Measurements from ENCODE around the gene MARCHF3.
A peak's percentile ranks its signal among the peaks of the same experiment; 100 is the strongest.
"Not testable (repeated sequence)": the region's sequence is repeated elsewhere in the genome, so short reads cannot be mapped to it uniquely, and the experiment has no call there.

MARCHF3 gene, protein sequence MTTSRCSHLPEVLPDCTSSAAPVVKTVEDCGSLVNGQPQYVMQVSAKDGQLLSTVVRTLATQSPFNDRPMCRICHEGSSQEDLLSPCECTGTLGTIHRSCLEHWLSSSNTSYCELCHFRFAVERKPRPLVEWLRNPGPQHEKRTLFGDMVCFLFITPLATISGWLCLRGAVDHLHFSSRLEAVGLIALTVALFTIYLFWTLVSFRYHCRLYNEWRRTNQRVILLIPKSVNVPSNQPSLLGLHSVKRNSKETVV

DNA sequence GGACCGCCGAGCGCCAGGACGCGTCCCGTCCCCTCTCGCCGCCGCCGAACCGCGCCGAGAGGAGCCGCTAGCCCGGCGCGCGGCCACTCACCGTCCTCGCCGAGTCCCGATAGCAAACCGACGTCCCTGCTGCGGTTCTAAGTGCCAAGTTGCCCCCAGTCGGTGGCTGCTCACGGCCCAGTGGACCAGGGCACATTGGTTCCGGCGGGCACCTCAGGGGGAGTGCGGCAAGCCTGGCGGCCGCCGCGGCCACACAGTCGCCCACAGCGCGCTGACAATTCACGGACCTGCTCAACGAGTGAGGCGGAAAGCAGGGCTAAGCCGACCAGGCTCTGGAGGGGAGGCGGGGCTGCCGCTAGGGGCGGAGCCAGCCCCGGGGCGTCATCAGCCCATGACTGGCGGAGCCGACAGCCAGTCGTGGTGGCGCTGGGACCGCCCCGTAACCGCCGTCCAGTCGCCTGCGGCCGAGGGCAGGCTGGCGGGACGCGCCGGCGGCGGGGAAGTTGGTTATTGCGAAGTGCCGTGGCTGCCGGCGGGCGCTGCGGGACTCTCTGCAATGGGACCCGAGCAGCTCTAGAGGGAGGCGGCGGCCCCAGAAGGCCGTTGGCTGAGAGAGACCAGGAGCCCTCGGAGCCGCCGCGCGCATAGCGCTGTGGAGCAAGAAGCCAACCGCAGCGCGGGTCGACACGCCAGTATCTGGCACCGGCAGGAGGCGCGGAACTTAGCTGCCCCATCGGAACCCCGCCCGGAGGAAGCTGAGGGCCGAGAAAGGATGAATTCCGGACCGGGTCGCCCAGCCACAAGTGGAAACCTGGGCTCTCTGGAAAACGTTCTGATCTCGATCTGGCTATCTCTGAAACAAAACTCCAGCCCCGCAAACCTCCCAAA, at the start of gene MARCHF3:
Gene MARCHF3 (minus strand): TSS at position 300 of the 888 bp plus-strand sequence. CDS start 112,387 bp downstream, outside the sequence.
- DNase-seq: peak; percentile 95 to 97

DNA sequence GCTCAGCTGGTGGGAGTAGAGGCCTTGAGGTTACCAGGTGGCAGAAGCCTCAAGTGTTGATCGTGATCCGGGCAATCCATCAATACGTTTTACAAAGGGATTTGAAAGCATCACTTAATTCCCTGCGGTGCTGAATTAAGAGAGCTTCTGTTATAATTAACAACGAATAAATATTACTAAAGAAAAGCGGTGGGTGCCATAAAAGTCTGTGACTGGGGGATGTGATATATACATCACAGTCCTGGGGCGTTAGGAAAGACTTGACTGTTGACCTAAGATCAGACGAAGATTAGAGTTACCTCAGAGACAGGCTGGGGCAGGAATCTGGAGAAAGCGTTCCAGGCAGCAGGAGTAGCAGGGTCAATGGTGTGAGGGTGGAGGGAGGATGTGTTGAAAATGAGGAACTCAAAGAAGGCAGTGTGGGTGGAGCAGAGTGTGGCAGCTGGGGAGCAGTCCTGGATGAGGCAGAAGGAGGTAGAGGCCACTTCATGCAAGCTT, 49.7 kb upstream of the MARCHF3 start:
- DNase-seq: no peak

DNA sequence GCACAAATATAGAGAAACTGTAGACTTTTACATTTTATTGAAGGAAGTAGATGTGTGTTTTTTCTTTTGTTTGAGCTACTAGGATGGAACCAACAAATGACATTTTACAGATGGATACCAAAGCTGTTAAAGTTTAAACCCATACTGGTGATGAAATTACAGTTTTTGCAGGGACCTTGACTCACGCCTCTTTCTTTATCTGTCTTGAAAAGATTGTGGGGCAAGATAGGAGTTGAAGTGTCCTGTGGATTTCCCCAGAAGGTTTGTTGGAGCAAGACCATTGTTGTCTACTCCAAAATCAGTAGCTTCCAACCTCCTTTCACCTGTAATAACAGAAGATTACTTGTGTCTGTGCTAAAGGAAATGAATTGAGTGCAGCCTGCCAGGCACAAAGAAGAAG, 47.0 kb upstream of the MARCHF3 start:
- DNase-seq: no peak

DNA sequence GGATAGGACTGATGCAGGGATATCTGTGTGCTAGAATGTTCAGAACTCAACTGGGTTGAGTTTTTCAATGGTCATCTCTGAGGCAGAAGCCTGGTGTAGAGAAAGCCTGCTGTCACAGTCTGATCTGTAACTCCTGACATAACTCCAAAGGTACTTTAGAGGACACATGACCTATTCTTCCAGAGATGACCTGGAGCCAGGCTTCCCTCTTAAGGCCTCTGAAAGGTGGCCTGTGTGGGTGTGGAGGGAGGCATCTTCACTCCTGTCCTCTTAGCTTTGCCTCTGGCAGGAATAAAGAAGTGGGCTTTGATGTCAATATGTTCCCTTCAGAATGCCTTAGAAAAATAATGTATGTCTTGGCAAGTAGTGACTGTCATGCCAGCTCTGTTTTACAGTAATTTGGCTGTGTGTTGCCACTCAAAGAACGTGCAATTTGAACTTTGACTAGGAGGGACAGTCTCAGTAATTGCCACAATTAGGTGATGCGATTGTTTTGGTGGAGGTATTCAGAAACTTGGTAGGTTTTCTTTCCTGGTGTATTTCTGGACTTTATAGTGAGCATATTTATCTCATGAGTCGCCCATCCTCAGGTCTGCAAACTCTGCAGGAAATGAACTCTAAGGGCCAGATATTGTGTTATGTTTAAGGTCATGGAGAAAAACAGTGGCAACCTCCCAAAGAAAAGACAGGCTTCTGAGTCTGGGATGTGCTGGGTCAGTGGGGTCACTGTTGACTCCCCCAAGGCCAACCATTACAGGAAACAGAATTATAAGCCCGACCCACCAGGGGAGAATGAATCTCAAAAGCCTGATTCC, 46.2 kb upstream of the MARCHF3 start:
- no peak for DNase-seq

DNA sequence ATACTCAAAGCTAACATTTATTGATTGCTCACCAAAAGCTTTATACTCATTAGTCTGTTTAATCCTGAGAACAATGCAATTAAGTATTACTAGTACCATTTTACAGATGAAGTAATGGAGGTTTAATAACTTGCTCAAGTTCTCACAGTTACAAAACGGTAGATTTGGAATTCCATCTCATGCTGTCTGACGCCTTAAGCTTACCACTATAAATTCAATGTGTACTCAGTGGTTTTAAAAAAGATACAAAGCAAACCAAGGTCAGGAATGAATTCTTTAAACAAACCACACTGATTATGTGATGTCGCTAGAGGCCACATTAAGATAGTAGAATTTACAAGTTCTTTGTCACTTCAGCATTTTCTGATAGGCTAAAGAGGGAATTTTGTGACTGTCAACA, 44.1 kb upstream of the MARCHF3 start:
- no peak for DNase-seq

DNA sequence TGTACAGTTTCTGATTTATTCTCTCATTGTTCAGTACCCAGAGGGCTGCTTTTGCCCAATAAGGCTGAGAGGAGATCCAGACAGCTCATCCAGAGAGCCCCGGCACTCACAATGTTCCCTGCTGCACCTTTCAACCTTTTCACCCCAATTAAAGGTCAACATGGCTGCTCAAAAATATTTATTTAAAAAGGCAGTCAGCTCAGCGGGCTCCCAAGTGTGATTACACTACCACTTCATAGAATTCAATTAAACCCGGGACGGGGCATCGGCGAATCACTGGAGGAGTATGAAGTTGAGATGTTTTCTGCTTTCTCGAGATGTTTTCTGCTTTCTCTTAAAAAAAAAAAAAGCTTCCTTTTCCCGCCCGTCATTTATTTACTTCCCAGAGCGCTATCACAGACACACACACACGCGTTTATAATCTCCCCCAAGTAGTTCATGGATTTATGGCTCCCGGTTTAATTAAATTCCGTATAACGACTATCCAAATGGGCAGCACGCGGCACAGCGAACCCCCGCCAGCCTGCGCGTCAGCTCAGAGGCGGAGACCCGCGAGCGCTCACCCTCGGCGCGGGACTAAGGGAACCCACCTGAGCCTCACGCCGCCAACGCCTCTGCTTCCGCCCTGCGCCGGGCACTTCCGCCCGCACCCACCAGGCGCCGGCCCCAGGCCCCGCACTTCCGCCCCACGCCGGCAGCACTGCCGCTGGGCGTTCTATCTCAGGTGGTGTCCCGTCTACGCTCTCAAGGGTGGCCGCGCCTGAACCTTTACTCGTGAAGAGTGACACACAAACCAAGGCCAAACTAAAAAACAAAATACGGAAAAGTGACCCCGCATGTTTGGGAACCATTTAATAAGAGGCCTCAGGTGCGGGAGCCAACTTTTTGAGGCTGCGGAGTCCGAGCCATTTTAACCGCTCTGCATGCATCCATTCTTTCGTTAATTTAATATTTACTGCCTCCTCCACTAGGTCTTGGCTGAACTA, 42.8 kb upstream of the MARCHF3 start, which contains the start of gene C5orf63:
Gene C5orf63 (minus strand): TSS at position 642 of the 986 bp plus-strand sequence. CDS start 14,507 bp downstream, outside the sequence.
- DNase-seq: peak; percentile 75 to 83

DNA sequence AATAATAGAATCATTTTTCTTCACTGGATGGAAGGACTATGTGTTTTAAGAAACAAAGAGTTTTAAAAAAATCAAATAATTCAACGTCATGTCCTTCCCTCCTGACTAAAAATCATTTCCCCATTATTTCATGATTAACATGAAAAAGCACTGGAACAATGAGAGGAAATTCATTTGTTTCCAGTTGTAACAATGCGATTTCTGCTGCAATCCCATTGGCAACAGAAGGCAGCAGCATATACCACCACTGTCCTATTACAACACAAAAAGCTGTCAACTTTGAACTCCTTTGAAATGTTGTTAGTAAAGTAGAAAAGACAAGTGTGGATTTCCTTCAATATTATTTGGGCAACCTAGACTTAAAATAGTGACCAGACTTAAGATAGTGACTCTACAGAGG, 39.9 kb upstream of the MARCHF3 start:
- no peak for DNase-seq

DNA sequence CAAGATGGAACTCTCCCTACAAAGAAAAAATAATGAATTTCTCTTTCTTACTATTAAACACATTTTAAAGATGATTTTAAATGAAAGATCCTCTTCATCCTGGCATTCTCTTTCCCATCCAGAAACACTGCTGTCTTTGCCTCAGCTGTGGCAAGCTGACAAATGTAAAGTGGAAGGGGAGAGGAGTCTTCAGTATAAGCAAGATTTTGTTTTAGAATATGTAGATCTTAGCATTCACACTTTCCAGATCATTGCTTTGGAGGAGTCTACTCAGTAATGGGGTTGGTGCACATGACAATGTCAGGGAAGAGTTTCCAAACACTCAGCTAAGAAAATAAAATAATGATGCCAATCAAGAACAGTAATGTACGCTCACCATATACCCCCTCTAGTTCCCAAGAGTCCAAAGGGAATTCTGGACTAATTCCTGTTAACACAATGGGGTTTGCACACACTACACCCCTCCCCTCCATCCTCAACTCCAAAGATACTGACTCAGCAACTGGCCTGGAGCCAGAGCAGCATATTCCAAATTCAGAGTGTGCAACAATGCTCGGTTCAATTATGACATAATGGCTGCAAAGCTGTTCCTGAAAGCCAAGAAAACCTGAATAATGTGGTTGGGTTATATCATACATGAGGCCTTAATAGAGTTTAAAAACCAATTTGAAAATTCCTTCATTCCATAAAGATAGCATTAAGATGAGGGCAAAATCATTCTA, 38.3 kb upstream of the MARCHF3 start:
- DNase-seq: no peak

DNA sequence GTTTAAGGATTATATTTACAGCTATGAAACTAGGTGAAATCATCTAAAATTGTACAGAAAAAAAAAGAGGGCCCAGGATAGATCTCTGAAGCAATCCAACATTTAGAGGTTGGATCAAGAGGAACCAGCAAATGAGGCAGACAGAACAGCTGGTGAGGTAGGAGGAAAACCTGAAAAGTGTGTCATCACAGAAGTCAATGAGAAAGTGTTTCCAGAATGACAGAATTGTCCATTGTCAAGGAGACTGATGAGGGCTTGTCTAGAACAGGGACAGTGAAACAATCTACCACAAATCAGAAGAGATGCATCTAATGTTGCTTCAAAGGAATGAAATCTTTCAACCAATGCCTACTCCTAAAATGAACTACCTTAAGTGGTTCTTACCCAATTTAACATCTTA, 36.4 kb upstream of the MARCHF3 start:
- no peak for DNase-seq

DNA sequence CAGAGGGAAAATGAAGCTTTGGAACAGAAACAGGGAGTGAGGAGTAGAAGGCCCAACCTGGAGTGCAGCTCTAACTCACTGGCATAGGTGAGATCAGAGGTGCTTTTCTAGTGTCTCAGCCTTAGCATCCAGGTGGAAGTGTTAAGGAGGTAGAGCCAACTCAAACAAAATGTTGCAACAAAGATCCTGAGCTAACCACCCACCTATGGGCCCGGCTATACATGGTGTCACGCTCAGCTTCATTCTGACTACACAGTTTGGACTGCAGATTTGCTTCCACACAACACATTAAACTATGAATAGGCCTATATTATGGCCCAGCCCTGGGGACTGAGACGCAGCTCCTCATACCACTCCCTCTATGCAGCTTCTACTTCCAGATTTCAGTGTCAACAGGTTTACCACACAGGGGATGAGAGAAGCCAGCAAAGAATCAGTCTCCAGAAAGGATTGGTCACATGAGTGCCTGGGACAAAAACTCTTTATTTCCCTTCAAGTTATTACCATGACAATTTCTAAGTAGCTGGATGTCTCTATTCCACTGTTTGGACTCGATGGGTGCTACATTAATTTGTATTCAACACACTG, 34.0 kb upstream of the MARCHF3 start:
- no peak for DNase-seq

DNA sequence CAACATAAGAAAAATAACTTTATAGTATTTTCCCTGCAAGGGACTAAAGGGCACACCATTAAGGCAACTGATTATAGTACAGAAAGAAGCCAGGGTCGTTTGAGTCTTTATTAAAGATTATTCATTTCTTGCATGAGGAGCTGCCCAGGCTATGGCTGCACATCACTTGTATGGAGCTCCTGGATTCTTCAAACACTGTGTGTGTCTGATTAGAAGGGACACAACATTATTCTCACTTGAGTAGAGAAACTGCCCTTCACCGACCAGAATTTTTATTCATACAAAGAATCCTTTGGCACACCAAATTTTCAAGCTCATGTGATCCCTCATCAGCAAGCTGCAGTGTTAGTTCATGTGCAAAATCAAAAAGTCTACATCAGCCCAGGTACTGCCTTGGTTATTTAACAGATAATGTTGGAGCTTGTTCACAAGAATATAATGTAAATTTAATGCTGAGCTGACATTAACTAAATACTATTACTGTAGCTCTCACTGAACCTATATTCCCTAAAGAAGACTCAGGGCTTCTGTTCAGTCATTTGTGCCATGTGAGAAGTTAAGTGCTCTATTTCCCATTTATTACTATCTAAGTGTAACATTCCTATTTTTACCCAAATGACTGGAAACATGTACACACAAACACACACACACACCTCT, 33.0 kb upstream of the MARCHF3 start:
- DNase-seq: no peak

DNA sequence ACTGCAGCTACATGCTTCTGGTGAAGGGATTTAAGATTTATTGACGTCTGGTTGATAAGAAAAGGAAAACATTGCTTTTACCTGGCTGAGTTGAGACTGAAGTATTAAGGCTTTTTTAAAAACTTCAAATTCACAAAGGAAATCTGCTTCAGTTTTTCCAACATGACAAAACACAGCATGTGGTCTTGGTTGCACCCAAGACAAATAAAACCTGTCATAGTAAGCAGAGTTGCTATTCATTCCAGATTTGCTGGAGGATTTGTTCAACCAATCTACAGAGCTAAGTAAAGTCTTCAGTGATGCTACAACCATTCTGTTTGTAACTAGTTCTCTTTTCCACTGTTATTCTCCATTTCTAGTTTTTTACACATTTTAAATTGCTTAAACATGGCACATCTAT, 31.6 kb upstream of the MARCHF3 start:
- DNase-seq: no peak

DNA sequence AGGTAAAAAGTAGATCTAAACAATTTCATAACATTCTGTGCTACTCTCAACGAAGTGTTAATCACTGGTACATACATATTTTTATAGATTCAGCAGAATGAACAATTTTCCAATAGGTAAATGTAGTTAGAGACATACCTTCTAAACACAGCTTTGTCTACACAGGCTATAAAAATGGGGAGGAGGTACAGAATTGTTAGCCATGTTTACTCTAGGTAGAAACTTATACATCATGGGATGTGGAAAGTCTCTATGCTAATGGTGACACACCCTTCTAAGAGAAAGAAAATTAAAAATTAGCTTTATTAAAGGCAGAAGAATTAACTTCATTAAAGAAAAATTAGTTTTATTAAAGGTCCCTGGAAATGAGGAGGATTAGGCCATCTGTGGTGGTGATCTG, 31.2 kb upstream of the MARCHF3 start:
- no peak for DNase-seq

DNA sequence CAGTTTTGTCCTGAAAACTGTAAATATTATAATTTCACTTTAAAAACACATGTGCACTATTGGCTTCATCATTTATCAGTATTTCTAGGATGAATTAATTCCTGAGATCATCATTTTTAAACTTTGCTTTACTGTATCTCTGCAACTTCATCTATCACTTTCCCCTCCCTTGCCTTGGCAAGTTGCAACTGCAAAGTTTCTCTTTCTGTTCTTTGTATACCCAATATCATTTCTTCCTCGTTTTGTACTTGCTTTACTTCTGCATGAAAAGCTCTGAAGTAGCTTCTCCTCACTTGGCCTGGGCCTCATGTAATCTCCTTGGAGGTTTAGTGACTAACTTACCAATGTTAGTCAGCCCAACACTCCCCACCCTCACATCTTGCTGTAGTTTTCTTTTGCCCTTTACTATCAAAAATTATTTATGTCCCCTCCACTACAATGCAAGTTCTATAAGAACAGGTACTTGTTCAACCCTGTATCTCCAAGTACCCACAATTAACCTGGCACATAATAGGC, 30.2 kb upstream of the MARCHF3 start:
- DNase-seq: no peak

DNA sequence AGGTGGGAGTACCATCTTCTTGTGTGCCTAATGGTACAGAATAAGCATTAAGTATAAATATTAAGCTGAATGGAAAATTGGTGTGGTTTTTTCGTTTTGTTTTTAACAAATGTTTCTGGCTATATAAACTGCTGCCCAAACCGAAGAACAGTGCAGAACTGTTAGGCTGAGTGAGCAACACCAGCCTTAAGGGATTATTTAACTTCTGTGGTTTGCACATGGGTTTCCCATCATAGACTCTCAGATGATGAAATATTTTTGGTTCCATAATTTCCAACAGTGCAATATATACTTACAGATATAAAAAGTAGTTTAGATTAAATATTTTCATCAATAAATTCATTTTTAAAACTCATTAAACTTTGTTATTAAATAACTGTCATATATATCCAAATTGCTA, 26.5 kb upstream of the MARCHF3 start:
- DNase-seq: no peak

DNA sequence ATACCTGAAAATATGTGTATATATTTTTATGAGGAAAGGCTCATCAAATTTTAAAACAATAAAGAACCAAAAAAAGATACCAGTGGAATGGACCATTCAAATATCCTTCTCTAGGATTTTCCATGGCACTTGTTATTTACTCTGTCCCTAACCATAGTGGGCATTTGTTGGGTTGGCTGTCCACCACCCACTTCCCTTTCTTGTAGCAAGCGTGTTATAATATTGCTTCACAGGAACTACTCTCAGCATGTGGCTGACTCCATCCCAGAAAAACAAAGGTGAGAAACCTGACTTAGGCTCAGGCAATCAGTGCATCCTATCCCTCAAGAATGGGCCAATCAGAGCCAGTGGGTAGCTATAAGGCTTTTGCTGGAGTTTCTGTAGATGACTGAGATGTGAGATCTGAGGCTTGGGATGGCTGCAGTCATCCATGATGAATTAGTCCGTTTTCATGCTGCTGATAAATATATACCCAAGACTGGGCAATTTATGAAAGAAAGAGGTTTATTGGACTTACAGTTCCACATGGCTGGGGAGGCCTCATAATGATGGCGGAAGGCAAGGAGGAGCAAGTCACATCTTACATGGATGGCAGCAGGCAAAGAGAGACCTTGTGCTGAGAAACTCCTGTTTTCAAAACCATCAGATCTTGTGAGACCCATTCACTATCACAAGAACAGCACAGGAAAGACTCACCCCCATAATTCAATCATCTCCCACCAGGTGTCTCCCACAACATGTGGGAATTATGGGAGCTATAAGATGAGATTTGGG, 25.7 kb upstream of the MARCHF3 start:
- DNase-seq: no peak

DNA sequence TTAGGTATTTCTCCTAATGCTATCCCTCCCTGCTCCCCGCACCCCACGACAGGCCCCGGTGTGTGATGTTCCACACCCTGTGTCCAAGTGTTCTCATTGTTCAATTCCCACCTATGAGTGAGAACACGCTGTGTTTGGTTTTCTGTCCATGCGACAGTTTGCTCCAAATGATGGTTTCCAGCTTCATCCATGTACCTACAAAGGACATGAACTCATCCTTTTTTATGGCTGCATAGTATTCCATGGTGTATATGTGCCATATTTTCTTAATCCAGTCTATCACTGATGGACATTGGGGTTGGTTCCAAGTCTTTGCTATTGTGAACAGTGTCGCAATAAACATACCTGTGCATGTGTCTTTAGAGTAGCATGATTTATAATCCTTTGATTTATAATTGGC, 23.2 kb upstream of the MARCHF3 start:
- DNase-seq: not testable (repeated sequence)

DNA sequence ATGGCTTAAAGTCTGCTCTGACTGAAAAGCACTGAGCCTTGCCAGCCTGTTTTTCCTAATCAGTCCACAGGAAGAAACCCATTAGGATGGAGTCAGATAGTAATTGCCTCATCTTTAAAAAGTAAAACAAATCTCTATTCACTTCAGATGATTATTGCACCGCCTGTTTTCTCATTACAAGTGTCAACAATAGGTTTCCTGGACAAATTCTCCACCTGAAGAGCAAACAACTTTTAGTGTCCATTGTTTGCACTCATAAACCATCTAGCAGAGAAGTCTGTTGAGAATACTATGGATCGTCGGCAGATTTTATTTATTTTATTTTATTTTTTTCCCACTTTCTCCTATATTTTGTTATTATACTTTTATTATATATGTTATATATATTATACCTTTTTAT, 22.7 kb upstream of the MARCHF3 start:
- DNase-seq: no peak

DNA sequence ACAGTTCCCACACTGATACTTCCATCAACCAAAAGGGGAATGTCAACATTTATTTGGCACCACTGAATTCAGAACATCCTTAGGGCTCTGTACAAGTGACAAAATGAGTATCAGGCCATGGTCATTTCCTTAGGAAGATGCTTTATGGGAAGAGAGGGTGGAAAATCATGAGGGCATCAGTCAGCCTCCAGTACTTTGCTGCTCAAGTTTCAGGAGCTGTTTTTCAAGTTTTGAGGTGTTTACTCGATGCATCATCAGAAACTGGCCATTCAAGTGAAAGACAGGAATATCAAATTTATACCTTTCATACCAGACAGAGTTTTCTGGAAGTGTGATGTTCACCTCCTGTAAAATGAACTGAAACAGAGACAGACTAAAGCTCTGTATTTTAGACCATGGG, 21.2 kb upstream of the MARCHF3 start:
- DNase-seq: no peak

Data from activated T-cell treated with anti-CD3 and anti-CD28 coated beads, Interleukin-2, amount 50 U/mL, for 48 hours (primary cell).